Stimulated activated naive CD8-positive, alpha-beta T cell treated with anti-CD3 and anti-CD28 coated beads, Interleukin-15, Interleukin-2, amounts not matched to agents 100 U/mL and 50 U/mL, for 24 hours (primary cell): Measurements from ENCODE around the gene ADSS2.
"Not testable (repeated sequence)": the region's sequence is repeated elsewhere in the genome, so short reads cannot be mapped to it uniquely, and the experiment has no call there.

Source experiments
- ATAC-seq: fragments of 150-1000 bp; cut with Tn5 transposase; one replicate; pipeline ENCODE4 v1.10.0; 2021
- DNase-seq: peaks from one replicate; pipeline ENCODE4 v3.0.0; 2021

Gene ADSS2

GRCh38 chr1:244395965-244396364 is 55.7 kb downstream of the ADSS2 start:
- DNase-seq: no peak
- no peak for ATAC-seq

DNA sequence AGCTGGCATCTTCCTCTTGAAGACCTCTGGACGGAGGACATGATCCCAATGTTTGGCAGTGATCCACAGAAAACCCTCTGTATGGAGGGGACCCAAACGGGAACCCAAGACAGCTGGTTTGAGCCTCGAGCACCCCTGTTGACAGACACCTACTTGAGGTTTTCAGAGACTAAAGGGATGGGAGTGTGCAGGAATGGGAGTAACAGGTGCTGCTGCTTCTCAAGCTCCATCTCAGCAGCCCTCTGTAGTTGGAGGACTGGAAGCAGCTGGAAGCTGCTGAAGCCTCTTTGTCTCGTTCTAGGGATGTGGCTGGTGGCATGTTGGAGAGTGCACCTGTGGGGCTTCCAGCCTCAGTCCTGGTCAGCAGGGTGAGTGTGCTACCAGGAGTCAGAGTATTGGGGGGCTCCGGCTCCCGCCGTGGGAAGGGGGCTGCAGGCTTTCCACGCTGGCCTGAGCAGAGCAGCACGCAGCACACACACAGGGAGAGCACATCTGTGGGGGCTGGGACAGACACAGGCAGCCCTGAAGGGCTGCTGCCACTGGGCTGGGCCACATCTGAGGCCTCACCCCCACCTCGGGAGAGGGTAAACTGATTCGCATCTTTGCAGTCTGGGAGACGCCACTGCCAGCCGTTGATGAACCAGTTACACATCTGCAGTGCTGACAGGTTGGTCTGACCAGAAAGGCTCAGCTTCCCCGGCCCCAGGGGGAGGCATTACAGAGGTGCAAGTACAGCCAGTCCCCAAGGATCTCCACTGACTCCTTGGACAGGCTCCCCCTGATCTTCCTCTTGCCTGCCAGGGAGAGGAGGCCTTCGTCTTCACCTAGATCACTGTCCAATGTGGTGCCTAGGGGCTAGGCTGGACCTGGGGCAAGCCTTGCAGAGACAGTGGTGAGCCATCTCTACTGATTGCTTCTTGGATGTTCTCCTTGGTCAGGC is 56.6 kb downstream of the ADSS2 start:
- DNase-seq (no peak), ATAC-seq (no peak)

- no peak for ATAC-seq
- DNase-seq: no peak
Observed at GRCh38 chr1:244394346-244394745, 57.4 kb downstream of the ADSS2 start.

DNA sequence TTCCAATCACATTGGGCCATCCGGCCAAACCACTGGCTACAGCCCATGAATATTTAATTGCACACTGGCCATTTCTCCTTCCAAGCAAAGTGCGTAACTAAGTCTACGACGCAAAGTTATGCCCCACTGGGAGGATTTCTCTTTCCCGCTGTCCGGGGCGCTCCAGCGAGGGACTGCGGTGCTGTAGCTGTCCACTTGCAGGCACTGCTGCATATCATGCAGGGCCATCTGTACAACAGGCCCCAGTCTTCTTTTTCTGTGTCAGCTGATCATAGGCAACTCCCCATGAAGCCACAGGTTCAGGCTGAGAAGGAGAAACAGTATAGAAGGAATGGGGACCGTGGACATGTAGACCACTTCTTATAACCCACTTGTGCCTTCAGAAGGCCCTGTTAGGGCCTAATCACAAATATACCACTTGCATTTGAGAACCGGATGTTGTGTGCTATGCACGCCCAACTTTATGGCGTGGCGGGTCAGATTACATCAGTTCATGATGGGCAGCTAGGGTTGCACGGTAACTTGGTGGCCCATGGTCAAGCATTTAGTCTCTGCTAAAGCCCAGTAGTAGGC is 58.0 kb downstream of the ADSS2 start:
- ATAC-seq: no peak
- no peak for DNase-seq

GRCh38 chr1:244391761-244392160 is 59.9 kb downstream of the ADSS2 start:
- DNase-seq (no peak), ATAC-seq (no peak)

GRCh38 chr1:244388961-244389360 is 62.7 kb downstream of the ADSS2 start:
- ATAC-seq: no peak
- no peak for DNase-seq

- DNase-seq (no peak), ATAC-seq (no peak)
Observed at GRCh38 chr1:244387415-244387814, 64.3 kb downstream of the ADSS2 start.

DNA sequence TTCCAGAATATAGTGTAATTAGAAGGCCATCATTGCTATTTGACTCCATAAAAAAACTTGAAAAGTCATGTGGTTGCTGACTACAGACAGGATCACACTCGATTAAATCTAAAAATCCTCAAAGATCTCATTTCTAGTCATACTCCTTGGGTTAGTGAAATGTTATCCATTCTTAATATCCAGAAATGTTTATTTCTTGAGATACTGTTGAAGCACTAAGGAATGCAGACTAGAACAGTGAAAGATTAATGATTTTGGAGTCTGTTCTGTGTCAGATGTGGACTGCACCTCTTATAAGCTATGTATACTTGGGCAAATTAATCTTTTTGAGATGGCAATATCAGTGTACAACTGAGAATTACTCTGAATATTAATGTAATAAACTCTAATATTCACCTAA is 65.1 kb downstream of the ADSS2 start:
- ATAC-seq: no peak
- DNase-seq: no peak

DNA sequence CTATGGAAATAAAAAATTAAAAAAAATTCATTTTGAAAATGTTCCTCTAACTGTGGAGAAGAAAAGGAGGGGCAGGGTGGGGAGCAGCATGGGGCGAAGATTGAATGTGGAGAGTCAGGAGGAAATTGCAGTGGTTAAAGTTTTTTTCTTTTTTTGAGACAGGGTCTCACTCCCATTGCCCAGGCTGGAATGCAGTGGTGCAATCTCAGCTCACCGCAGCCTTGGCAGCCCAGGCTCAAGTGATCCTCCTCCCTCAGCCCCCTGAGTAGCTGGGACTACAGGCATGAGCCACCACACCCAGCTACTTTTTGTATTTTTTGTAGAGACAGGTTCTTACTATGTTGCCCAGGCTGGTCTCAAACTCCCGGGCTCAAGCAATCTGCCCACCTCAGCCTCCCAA is 67.6 kb downstream of the ADSS2 start:
- DNase-seq (no peak), ATAC-seq (no peak)

DNA sequence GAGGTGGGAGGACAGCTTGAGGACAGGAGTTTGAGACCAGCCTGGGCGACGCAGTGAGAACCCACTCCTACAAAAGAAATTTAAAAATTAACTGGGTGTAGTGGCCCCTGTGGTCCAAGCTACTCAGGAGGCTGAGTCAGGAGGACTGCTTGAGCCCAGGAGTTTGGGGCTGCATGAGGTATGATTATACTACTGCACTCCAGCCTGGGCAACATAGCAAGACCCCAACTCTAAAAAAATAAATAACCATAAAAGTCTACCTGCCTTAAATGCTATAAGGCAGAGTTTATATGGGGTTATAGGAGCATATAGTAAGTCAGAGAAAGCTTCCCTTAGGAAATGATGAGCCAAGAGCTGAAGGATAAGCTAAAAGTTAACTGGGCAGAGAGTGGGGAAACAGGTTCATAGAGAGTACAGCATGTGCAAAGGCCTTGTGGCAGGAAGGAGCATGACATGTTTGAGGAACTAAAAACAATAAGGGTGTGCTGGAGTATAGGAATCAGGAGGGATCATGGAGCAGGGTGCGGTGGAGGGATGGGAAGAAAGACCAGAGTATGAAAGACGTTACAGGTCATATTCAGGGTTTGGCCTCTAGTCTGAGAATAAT is 68.3 kb downstream of the ADSS2 start:
- DNase-seq: no peak
- no peak for ATAC-seq

DNA sequence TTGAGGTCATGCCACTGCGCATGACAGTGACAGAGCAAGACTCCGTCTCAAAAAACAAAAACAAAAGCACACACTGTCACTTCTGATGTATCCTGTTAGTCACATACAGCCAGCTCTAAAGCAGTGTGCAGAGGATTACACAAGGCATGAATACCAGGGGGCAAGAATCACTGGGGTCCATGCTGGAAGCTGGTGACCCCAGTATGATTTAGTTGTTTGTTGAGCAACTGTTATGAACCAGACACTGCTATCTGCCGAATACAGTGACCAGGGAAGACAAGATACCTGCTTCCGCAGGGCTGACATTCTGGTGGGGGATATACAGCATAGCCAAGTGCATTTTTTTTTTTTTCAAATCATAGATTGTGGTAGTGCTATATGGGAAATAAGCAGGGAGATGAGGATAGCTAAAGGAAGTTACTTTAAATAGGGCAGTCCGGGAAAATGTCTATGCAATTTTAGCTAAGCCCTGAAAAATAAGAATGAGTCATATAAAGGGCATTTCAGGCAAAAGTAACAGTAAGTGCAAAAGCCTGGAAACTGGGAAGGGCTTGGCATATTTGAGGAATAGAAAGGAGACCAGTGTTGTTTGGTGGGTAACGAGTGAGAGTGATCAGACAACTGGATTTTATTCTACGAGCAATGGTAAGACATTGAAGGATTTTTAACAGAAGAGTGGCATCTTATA is 69.7 kb downstream of the ADSS2 start:
- ATAC-seq (no peak), DNase-seq (no peak)

DNA sequence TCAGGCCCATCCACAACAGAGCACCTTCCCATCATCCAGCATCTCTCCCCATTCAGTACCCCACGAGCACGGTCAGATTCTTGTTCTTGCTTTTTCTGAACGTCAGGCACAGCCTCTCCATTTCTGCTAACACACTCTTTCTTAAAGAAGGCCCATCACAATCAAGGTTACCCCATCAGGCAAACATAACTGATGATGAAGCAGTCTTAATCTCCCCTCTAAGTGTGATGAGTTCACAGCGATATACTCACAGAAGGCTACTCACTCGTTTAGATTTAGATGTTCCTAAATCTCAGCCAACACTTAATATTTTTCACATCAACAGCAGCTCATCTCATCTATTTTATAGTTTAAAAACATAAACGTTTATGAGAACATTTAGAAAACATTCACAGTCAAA is 75.6 kb downstream of the ADSS2 start:
- ATAC-seq (no peak), DNase-seq (no peak)

DNA sequence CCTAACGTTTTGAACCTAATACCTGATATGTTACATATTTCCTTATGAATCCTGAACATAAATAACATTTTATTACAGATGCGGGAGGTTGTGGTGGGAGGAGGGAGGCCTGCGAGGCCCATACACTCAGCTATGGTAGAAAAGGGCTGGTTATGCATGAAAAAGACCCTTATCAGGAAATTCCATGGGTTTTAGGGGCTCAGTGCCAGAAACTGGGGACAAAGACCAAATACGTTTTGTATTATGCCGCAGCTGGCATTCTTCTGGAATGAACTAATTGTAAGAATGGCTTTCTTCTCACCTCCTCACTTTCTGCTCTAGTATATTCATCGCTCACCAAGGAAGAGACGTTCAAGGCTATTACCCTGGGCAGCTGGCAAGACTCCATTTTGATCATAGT is 76.7 kb downstream of the ADSS2 start:
- ATAC-seq: no peak
- DNase-seq: no peak

- DNase-seq, ATAC-seq: not testable (repeated sequence)
Observed at GRCh38 chr1:244374484-244374883, 77.2 kb downstream of the ADSS2 start.

- no peak for ATAC-seq
- no peak for DNase-seq
Observed at GRCh38 chr1:244371242-244372141, 80.2 kb downstream of the ADSS2 start.

GRCh38 chr1:244370060-244370637 is 81.6 kb downstream of the ADSS2 start:
- ATAC-seq: no peak
- no peak for DNase-seq

DNA sequence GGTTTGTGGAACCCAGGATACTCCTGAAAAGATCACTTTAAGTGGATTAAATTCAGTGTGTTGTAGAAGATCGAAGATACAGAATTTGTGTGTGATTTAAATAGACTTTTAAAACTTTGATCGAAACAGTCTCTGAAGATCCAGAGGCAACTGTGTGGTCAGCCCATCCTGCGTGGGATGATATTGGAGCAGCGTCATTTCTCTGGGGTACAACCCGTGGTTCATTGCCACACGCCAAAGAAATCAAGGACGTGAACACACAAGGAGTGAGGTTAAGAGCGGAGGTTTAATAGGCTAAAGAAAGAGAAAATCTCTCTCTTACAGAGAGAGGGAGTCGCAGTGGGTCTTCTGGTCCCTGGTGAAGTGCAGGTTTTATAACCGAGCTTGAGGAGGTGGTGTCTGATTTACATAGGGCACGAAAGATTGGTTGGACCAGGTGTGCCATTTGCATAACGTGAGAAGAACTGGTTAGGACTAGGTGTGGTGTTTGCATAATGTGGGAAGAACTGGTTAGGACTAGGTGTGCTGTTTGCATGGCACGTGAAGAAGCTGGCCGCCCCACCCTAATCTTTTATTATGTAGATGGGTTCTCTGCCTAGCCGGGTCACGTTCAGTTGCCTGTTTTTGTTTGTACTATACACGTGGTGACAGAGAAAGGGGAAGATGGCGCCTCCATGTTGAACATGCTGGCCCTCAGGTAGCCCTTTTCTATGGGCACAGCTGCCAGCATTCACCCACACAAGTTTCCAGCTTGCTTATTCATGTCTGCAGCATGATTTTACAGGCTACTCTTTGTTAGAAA is 82.3 kb downstream of the ADSS2 start:
- DNase-seq: no peak
- ATAC-seq: no peak

GRCh38 chr1:244368279-244368678 is 83.4 kb downstream of the ADSS2 start:
- ATAC-seq (no peak), DNase-seq (no peak)

DNA sequence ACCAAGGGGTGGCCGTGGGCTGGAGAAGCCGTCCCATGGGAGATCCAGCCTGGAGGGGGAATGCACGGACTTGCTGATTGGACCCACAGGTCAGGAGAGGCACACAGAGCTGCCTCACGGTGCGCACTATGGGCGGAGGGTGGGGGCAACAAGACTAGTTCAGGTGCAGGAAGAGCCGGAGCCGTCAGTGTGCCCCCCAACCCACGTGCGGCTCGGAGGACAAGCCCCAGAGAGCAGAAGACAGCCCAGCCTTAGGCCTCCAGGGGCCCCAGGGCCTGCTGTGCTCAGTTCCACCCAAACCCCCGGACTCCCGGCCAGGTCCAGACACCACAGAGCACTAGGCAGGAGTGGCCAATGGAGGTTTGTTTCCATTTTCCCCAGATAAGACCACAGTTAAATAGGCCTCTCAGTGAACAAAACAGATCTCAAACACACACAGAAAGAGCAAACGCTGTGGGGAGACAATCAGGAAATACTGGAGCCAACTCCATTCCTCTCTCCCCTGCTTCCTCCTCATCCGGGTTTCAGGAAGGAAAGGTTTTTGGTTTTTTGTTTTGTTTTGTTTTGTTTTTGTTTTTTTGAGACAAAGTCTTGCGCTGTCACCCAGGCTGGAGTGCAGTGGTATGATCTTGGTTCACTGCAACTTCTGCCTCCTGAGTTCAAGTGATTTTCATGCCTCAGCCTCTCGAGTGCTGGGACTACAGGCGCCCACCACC is 84.2 kb downstream of the ADSS2 start:
- ATAC-seq: no peak
- no peak for DNase-seq

GRCh38 chr1:244365809-244366208 is 85.9 kb downstream of the ADSS2 start:
- DNase-seq (no peak), ATAC-seq (no peak)
